ENCODE measurements around the gene ERI3.

The ERI3 gene

GRCh38 chr1:44322367-44322766 lies 32.7 kb downstream of the ERI3 start:
- Histone ChIP-seq H3K27me3 (ENCODE audit: insufficient read depth, low read length) (no peaks in the 10 kb centered on the region), H3K36me3 (ENCODE audit: insufficient read depth, low read length) (peaks cover 37% of the 10 kb centered on the region; the same call in 1 of the 2 replicates), H3F3A (ENCODE audit: insufficient read depth, low read length) (no peaks in the 10 kb centered on the region), H3K4me1 (ENCODE audit: insufficient read depth, low read length, severe bottlenecking) (no peaks in the 10 kb centered on the region), H3K9me3 (ENCODE audit: low read length) (no peaks in the 10 kb centered on the region), H2AFZ (ENCODE audit: low read length) (no peak overlapping the region), H3K9me2 (ENCODE audit: low read depth, low read length) (no peaks in the 10 kb centered on the region), H3K4me3 (ENCODE audit: low read depth, low read length, poor library complexity, severe bottlenecking) (no peak overlapping the region), H3K27ac (ENCODE audit: low read depth, low read length, poor library complexity, severe bottlenecking) (no peak overlapping the region), H3K79me2 (ENCODE audit: insufficient read depth, low read length) (no peaks in the 10 kb centered on the region), H3K4me2 (ENCODE audit: low read length) (no peak overlapping the region), H3K9ac (ENCODE audit: low read length) (no peak overlapping the region), H4K20me1 (ENCODE audit: insufficient read depth, low read length) (no peaks in the 10 kb centered on the region)
- TF ChIP-seq CTCF (IDR thresholded peaks at IDR 0.05; ENCODE audit: low read length), result no peak
- no peak for TF ChIP-seq EZH2 (IDR thresholded peaks at IDR 0.05; ENCODE audit: borderline replicate concordance, low read length)

- Histone ChIP-seq H3K4me3 (ENCODE audit: low read depth, low read length, poor library complexity, severe bottlenecking) (no peak overlapping the region), H3K9ac (ENCODE audit: low read length) (no peak overlapping the region), H3K36me3 (ENCODE audit: insufficient read depth, low read length) (peaks cover 44% of the 10 kb centered on the region; the same call in 1 of the 2 replicates), H3K4me1 (ENCODE audit: insufficient read depth, low read length, severe bottlenecking) (no peaks in the 10 kb centered on the region), H3K4me2 (ENCODE audit: low read length) (no peak overlapping the region), H3K9me3 (ENCODE audit: low read length) (no peaks in the 10 kb centered on the region), H2AFZ (ENCODE audit: low read length) (no peak overlapping the region), H3K79me2 (ENCODE audit: insufficient read depth, low read length) (no peaks in the 10 kb centered on the region), H3K27ac (ENCODE audit: low read depth, low read length, poor library complexity, severe bottlenecking) (no peak overlapping the region), H3F3A (ENCODE audit: insufficient read depth, low read length) (no peaks in the 10 kb centered on the region), H3K9me2 (ENCODE audit: low read depth, low read length) (no peaks in the 10 kb centered on the region), H4K20me1 (ENCODE audit: insufficient read depth, low read length) (no peaks in the 10 kb centered on the region), H3K27me3 (ENCODE audit: insufficient read depth, low read length) (no peaks in the 10 kb centered on the region)
- TF ChIP-seq CTCF (IDR thresholded peaks at IDR 0.05; ENCODE audit: low read length), result no peak
- no peak for TF ChIP-seq EZH2 (IDR thresholded peaks at IDR 0.05; ENCODE audit: borderline replicate concordance, low read length)
Observed at GRCh38 chr1:44321466-44321865, 33.6 kb downstream of the ERI3 start.

- no peak overlapping the region for H2AFZ ChIP-seq (ENCODE audit: low read length)
- no peaks in the 10 kb centered on the region for H3K4me1 ChIP-seq (ENCODE audit: insufficient read depth, low read length, severe bottlenecking)
- H3K9me3 ChIP-seq (ENCODE audit: low read length), result no peaks in the 10 kb centered on the region
- no peaks in the 10 kb centered on the region for H4K20me1 ChIP-seq (ENCODE audit: insufficient read depth, low read length)
- TF ChIP-seq EZH2 (IDR thresholded peaks at IDR 0.05; ENCODE audit: borderline replicate concordance, low read length), result no peak
- TF ChIP-seq CTCF (IDR thresholded peaks at IDR 0.05; ENCODE audit: low read length), result peak; percentile 89
- H3K27ac ChIP-seq (ENCODE audit: low read depth, low read length, poor library complexity, severe bottlenecking), result no peak overlapping the region
- no peak overlapping the region for H3K9ac ChIP-seq (ENCODE audit: low read length)
- H3K27me3 ChIP-seq (ENCODE audit: insufficient read depth, low read length), result no peaks in the 10 kb centered on the region
- H3F3A ChIP-seq (ENCODE audit: insufficient read depth, low read length), result no peaks in the 10 kb centered on the region
- H3K4me2 ChIP-seq (ENCODE audit: low read length), result no peak overlapping the region
- no peaks in the 10 kb centered on the region for H3K9me2 ChIP-seq (ENCODE audit: low read depth, low read length)
- H3K79me2 ChIP-seq (ENCODE audit: insufficient read depth, low read length), result no peaks in the 10 kb centered on the region
- H3K4me3 ChIP-seq (ENCODE audit: low read depth, low read length, poor library complexity, severe bottlenecking), result no peak overlapping the region
- H3K36me3 ChIP-seq (ENCODE audit: insufficient read depth, low read length), result peaks cover 43% of the 10 kb centered on the region; the same call in 1 of the 2 replicates
Observed at GRCh38 chr1:44318097-44319088, 36.7 kb downstream of the ERI3 start.
